Right lobe of liver (tissue), 6 donors: ENCODE results near the gene GRXCR2. TPM values are rescaled to one million over a fixed set of nuclear protein-coding genes. Genes with fewer than 3 reads are reported as not detected.

Experiments
- ATAC-seq, 4 donors: fragments of 200-7000 bp; cut with Tn5 transposase; one replicate each; pipeline ENCODE4 v1.9.1; 2020; ENCODE audit warnings: mild to moderate bottlenecking in 4 of 4, moderate library complexity in 4 of 4
- DNase-seq, 3 donors: peaks; one replicate each; pipeline ENCODE4 v3.0.0-alpha.2; 2020
- H3K27ac ChIP-seq, 3 donors: fragments of 200-600 bp; one replicate each; pipeline ENCODE4 v1.8.0; 2022
- H3K27me3 ChIP-seq, 2 donors: fragments of 200-600 bp; one replicate each; pipeline ENCODE4 v1.8.0; 2022
- H3K36me3 ChIP-seq, 4 donors: fragments of 200-600 bp; sonication (generic) in 1 of 4; one replicate each; pipeline versions ENCODE4 v1.5.1 to v1.8.0; 2017 to 2022; ENCODE audit warnings: control low read depth in 1 of 4
- H3K4me1 ChIP-seq, 4 donors: fragments of 200-600 bp; sonication (generic) in 1 of 4; one replicate each; pipeline versions ENCODE4 v1.5.1 to v1.8.0; 2017 to 2022; ENCODE audit warnings: control low read depth in 1 of 4
- H3K4me3 ChIP-seq, 3 donors: fragments of 200-600 bp; one replicate each; pipeline ENCODE4 v1.8.0; 2022
- H3K9me3 ChIP-seq, 4 donors: fragments of 200-600 bp; sonication (generic) in 1 of 4; one replicate each; pipeline versions ENCODE4 v1.5.1 to v1.8.0; 2017 to 2022; ENCODE audit warnings: control low read depth in 1 of 4
- POLR2A ChIP-seq: fragments of 450-650 bp; IDR thresholded peaks from one replicate; pipeline ENCODE4 v1.6.1; 2017; ENCODE audit warnings: antibody characterized with exemption, mild to moderate bottlenecking
- WGBS: methylation state at CpG from one replicate; pipeline ENCODE4 v1.1.6; 2018; ENCODE audit warnings: low coverage, low lambda C conversion rate; ENCODE audit not compliant: insufficient coverage; ENCODE audit errors: missing lambda C conversion rate; 5-methylcytosine and 5-hydroxymethylcytosine counted together
- intact Hi-C, 2 donors: fragments of 100-400 bp; cut with DNase I; formaldehyde crosslinking; loops; one replicate each; pipeline versions ENCODE4 v1.11.2 to v1.14.1; 2022
- total RNA-seq, 6 experiments: library from RNA; depleted of rRNA in 2 of 6; stranded (reverse); fragments of >200 nt in 2 of 6; fragmentation: NEBNext Ultra II Directional in 3 of 6; extraction: Animal tissue kit (Norgen Biotek cat#: 25700) in 3 of 6; gene quantifications; one replicate each; pipeline versions ENCODE4 v1.1.0 to v1.2.4, GENCODE V29; 2016 to 2023
- TF ChIP-seq, protein P1 (sequence below), 4 donors: fragments of 200-600 bp in 3 of 4; fragments of 450-650 bp in 1 of 4; IDR thresholded peaks; one replicate each; pipeline versions ENCODE4 v1.5.1 to v1.8.0; 2016 to 2022; ENCODE audit warnings: antibody characterized with exemption in 4 of 4, mild to moderate bottlenecking in 2 of 4
- donor health status: DM: no; HTN: yes; CAD: no.
- donor health status: DM: no; HTN: no; CAD: no.
- donor health status: DM: no; HTN: no; CAD: no.
- donor health status: DM: no; HTN: yes; CAD: no.
- donor health status: DM: no; HTN: yes; CAD: no.

Gene GRXCR2
- total RNA-seq, 6 experiments from 2014 or later = not detected

DNA sequence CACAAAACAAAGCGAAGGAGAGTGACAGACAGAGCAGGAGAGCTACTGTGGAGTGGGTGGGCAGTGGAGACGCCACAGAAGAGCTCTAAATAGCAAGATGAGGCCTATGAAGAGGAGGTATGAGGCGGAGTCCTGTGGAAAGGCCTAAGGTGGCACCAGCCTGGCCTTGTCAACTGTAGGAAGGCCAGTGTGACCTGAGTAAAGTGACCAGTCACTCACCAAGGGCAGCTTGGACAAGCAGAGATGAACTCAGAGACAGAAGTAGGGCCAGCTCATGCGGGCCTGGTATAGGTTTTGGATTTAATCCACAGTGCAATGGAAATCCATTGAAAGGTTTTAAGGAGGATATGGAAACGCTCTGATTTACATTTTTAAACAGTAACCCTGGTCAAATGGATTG, 39.8 kb upstream of the GRXCR2 start:
- no peak for DNase-seq
- no peak overlapping the region for H3K27ac ChIP-seq
- no peak overlapping the region for H3K4me3 ChIP-seq
- TF ChIP-seq POLR2A = no peak
- TF ChIP-seq, protein P1, sequence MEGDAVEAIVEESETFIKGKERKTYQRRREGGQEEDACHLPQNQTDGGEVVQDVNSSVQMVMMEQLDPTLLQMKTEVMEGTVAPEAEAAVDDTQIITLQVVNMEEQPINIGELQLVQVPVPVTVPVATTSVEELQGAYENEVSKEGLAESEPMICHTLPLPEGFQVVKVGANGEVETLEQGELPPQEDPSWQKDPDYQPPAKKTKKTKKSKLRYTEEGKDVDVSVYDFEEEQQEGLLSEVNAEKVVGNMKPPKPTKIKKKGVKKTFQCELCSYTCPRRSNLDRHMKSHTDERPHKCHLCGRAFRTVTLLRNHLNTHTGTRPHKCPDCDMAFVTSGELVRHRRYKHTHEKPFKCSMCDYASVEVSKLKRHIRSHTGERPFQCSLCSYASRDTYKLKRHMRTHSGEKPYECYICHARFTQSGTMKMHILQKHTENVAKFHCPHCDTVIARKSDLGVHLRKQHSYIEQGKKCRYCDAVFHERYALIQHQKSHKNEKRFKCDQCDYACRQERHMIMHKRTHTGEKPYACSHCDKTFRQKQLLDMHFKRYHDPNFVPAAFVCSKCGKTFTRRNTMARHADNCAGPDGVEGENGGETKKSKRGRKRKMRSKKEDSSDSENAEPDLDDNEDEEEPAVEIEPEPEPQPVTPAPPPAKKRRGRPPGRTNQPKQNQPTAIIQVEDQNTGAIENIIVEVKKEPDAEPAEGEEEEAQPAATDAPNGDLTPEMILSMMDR (IDR thresholded peaks at IDR 0.05) = no peak
- no peaks in the 10 kb centered on the region for H3K27me3 ChIP-seq
- H3K4me1 ChIP-seq = peaks cover 0 to 9% (median 3%) of the 10 kb centered on the region in 4 donors
- peak; percentile 40 to 63 (median 42) for ATAC-seq
- no peaks in the 10 kb centered on the region for H3K9me3 ChIP-seq
- H3K36me3 ChIP-seq = no peaks in the 10 kb centered on the region
- intact Hi-C loops = no loop called here
- 64% methylated on average over 5 of the region's 5 CpGs for WGBS

GRCh38 chr5:145912019-145912418, 39.2 kb upstream of the GRXCR2 start:
- no peaks in the 10 kb centered on the region for H3K27me3 ChIP-seq
- 20% methylated on average over 1 of the region's 3 CpGs for WGBS
- intact Hi-C loops = no loop called here
- DNase-seq (peak in 1 of 3 donors; percentile 57), ATAC-seq (peak; percentile 87 to 92 (median 89))
- no peaks in the 10 kb centered on the region for H3K36me3 ChIP-seq
- no peaks in the 10 kb centered on the region for H3K9me3 ChIP-seq
- TF ChIP-seq, protein P1 (IDR thresholded peaks at IDR 0.05) = no peak
- no peak for TF ChIP-seq POLR2A
- no peak overlapping the region for H3K27ac ChIP-seq
- H3K4me1 ChIP-seq = peaks cover 0 to 9% (median 3%) of the 10 kb centered on the region in 4 donors
- H3K4me3 ChIP-seq = no peak overlapping the region

GRCh38 chr5:145911164-145911563, 38.4 kb upstream of the GRXCR2 start:
- no peaks in the 10 kb centered on the region for H3K27me3 ChIP-seq
- no peak for ATAC-seq
- no peak overlapping the region for H3K27ac ChIP-seq
- H3K4me3 ChIP-seq = no peak overlapping the region
- H3K36me3 ChIP-seq = no peaks in the 10 kb centered on the region
- peaks cover 0 to 9% (median 3%) of the 10 kb centered on the region in 4 donors for H3K4me1 ChIP-seq
- TF ChIP-seq, protein P1 (IDR thresholded peaks at IDR 0.05) = no peak
- no peak for TF ChIP-seq POLR2A
- DNase-seq = no peak
- WGBS = 69% methylated on average over 6 of the region's 6 CpGs
- intact Hi-C loops = no loop called here
- H3K9me3 ChIP-seq = no peaks in the 10 kb centered on the region

GRCh38 chr5:145908206-145908960, 35.6 kb upstream of the GRXCR2 start:
- Histone ChIP-seq H3K4me1 (peaks cover 0 to 9% (median 3%) of the 10 kb centered on the region in 4 donors), H3K9me3 (no peaks in the 10 kb centered on the region), H3K36me3 (no peaks in the 10 kb centered on the region), H3K27ac (no peak overlapping the region), H3K27me3 (no peaks in the 10 kb centered on the region), H3K4me3 (no peak overlapping the region)
- TF ChIP-seq, protein P1 (IDR thresholded peaks at IDR 0.05) = peak in 1 of 4 donors; percentile 9
- TF ChIP-seq POLR2A = no peak
- 69% methylated on average over 3 of the region's 3 CpGs for WGBS
- DNase-seq (no peak), ATAC-seq (no peak)
- intact Hi-C loops = loop anchor here in 1 of 2 donors (10.0 kb wide), 1 partner anchor 146 kb away; no protein-coding TSS in a partner anchor
